Kidney (tissue), 14 donors: ENCODE measurements around the gene DDAH1. TPM values are rescaled to one million over a fixed set of nuclear protein-coding genes. Genes with fewer than 3 reads are reported as not detected.

Source experiments
- DNase-seq, 5 donors: peaks; one replicate each; pipeline ENCODE4 v3.0.0-alpha.2; 2013 to 2020
- FAIRE-seq: peaks from 2 replicates; lab custom pipeline; 2012; peaks lifted over from hg19 to GRCh38; lab: Jason Lieb, UNC
- H3K27ac ChIP-seq, 2 donors: one replicate each; pipeline ENCODE4 v1.7.0; 2013; ENCODE audit warnings: low read depth in 2 of 2, low read length in 2 of 2, inconsistent platforms in 1 of 2
- H3K27me3 ChIP-seq: one replicate; pipeline ENCODE4 v1.7.1; 2013; ENCODE audit warnings: low read length, inconsistent platforms; ENCODE audit not compliant: control insufficient read depth, insufficient read depth
- H3K36me3 ChIP-seq, 3 donors: one replicate each; pipeline versions ENCODE4 v1.7.0 to v1.7.1; 2013; ENCODE audit warnings: low read length in 3 of 3, control low read depth in 1 of 3, inconsistent platforms in 1 of 3; ENCODE audit not compliant: insufficient read depth in 3 of 3, control insufficient read depth in 2 of 3
- H3K4me1 ChIP-seq, 3 donors: one replicate each; pipeline versions ENCODE4 v1.7.0 to v1.7.1; 2013; ENCODE audit warnings: low read length in 3 of 3, inconsistent platforms in 1 of 3, low read depth in 1 of 3; ENCODE audit not compliant: control insufficient read depth in 2 of 3, insufficient read depth in 2 of 3
- H3K4me3 ChIP-seq, 3 donors: one replicate each; pipeline versions ENCODE4 v1.7.0 to v1.8.1; 2013; ENCODE audit warnings: low read length in 3 of 3, control low read depth in 1 of 3, inconsistent platforms in 1 of 3
- H3K9ac ChIP-seq, 3 donors: one replicate each; pipeline versions ENCODE4 v1.7.0 to v1.7.1; 2013; ENCODE audit warnings: low read length in 3 of 3, control low read depth in 1 of 3, inconsistent platforms in 1 of 3
- H3K9me3 ChIP-seq, 3 donors: one replicate each; pipeline versions ENCODE4 v1.7.0 to v1.7.1; 2013; ENCODE audit warnings: low read length in 3 of 3, control low read depth in 1 of 3, inconsistent platforms in 1 of 3; ENCODE audit not compliant: control insufficient read depth in 2 of 3, insufficient read depth in 1 of 3
- CTCF ChIP-seq: IDR thresholded peaks from 3 replicates; pipeline ENCODE4 v1.5.1; 2012; ENCODE audit warnings: mild to moderate bottlenecking, moderate library complexity, borderline replicate concordance; ENCODE audit not compliant: insufficient read depth; ENCODE audit errors: extremely low read depth
- intact Hi-C: fragments of 100-400 bp; cut with DNase I; formaldehyde crosslinking; loops from one replicate; pipeline ENCODE4 v1.11.1; 2022
- polyA plus RNA-seq: library from polyadenylated mRNA; stranded (reverse); fragments of 350-450 nt; fragmentation: Illumina TruSeq; extraction: RNeasy Lipid Tissue Mini Kit (QIAGEN cat#74804); gene quantifications from one replicate; pipeline ENCODE4 v1.2.3, GENCODE V29; 2014; ENCODE audit warnings: low read depth, low replicate concordance; ENCODE audit not compliant: insufficient read depth
- total RNA-seq: library from RNA; stranded (reverse); fragmentation: NEBNext Ultra II Directional; extraction: Animal tissue kit (Norgen Biotek cat#: 25700); gene quantifications from one replicate; pipeline ENCODE4 v1.2.1, GENCODE V29; 2021
- donor health status: control.
- donor health status: control.
- donor health status: control.
- donor health status: control.
- donor health status: control.
- donor health status: DM: yes; HTN: yes; CAD: no.
- donor health status: Normal renal cell carcinoma (clear cell type).

DDAH1 gene
- total and polyA plus RNA-seq, 2 donors from 2014 or later, result 73.1 to 98.9 TPM

- no peak for DNase-seq
- H3K27me3 ChIP-seq, result no peaks in the 10 kb centered on the region
- peak overlapping the region in 1 of 3 donors; percentile 23 for H3K9ac ChIP-seq
- peaks cover 0 to 18% (median 2%) of the 10 kb centered on the region in 3 donors for H3K4me1 ChIP-seq
- H3K9me3 ChIP-seq, result no peaks in the 10 kb centered on the region
- no peaks in the 10 kb centered on the region for H3K36me3 ChIP-seq
- H3K4me3 ChIP-seq, result no peak overlapping the region
- intact Hi-C loops, result no loop called here
- H3K27ac ChIP-seq, result no peak overlapping the region
- FAIRE-seq, result no peak
- TF ChIP-seq CTCF, result no peak
Measured at GRCh38 chr1:85340427-85340826, 124.5 kb downstream of the DDAH1 start.

- no peak overlapping the region for H3K9ac ChIP-seq
- H3K9me3 ChIP-seq, result no peaks in the 10 kb centered on the region
- H3K36me3 ChIP-seq, result no peaks in the 10 kb centered on the region
- peaks cover 0 to 15% (median 2%) of the 10 kb centered on the region in 3 donors for H3K4me1 ChIP-seq
- no peak overlapping the region for H3K27ac ChIP-seq
- DNase-seq, result no peak
- no peak for TF ChIP-seq CTCF
- intact Hi-C loops, result no loop called here
- no peak for FAIRE-seq
- H3K27me3 ChIP-seq, result no peaks in the 10 kb centered on the region
- H3K4me3 ChIP-seq, result no peak overlapping the region
Measured at GRCh38 chr1:85339656-85340399, 125.1 kb downstream of the DDAH1 start.

- Histone ChIP-seq H3K36me3 (no peaks in the 10 kb centered on the region), H3K9me3 (no peaks in the 10 kb centered on the region), H3K9ac (no peak overlapping the region), H3K4me1 (peaks cover 0 to 14% (median 2%) of the 10 kb centered on the region in 3 donors), H3K27me3 (no peaks in the 10 kb centered on the region), H3K4me3 (no peak overlapping the region), H3K27ac (no peak overlapping the region)
- intact Hi-C loops, result no loop called here
- TF ChIP-seq CTCF, result no peak
- DNase-seq (no peak), FAIRE-seq (no peak)
Measured at GRCh38 chr1:85339089-85339488, 125.9 kb downstream of the DDAH1 start.
